ENCODE measurements around the gene TSHZ2. TPM values are rescaled to one million over a fixed set of nuclear protein-coding genes. Genes with fewer than 3 reads are reported as not detected.
"Not testable (repeated sequence)": the region's sequence is repeated elsewhere in the genome, so short reads cannot be mapped to it uniquely, and the experiment has no call there.

TSHZ2 gene
- total RNA-seq, 1 donor from 2014 or later = 1.6 TPM

GRCh38 chr20:53495398-53496092 is 523.4 kb downstream of the TSHZ2 start:
- Histone ChIP-seq H3K36me3 (ENCODE audit: control insufficient read depth, insufficient read depth, low read length) (no peaks in the 10 kb centered on the region), H3K4me3 (ENCODE audit: low read depth, low read length) (no peak overlapping the region), H3K27me3 (ENCODE audit: control insufficient read depth, insufficient read depth, low read length) (no peaks in the 10 kb centered on the region)
- TF ChIP-seq, protein P1, sequence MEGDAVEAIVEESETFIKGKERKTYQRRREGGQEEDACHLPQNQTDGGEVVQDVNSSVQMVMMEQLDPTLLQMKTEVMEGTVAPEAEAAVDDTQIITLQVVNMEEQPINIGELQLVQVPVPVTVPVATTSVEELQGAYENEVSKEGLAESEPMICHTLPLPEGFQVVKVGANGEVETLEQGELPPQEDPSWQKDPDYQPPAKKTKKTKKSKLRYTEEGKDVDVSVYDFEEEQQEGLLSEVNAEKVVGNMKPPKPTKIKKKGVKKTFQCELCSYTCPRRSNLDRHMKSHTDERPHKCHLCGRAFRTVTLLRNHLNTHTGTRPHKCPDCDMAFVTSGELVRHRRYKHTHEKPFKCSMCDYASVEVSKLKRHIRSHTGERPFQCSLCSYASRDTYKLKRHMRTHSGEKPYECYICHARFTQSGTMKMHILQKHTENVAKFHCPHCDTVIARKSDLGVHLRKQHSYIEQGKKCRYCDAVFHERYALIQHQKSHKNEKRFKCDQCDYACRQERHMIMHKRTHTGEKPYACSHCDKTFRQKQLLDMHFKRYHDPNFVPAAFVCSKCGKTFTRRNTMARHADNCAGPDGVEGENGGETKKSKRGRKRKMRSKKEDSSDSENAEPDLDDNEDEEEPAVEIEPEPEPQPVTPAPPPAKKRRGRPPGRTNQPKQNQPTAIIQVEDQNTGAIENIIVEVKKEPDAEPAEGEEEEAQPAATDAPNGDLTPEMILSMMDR (IDR thresholded peaks at IDR 0.05; ENCODE audit: insufficient read depth, low read length, severe bottlenecking) = no peak
- DNase-seq (ENCODE audit: low read depth) = no peak
- no peak for FAIRE-seq

GRCh38 chr20:53497246-53497645 is 525.1 kb downstream of the TSHZ2 start:
- Histone ChIP-seq H3K4me3 (ENCODE audit: low read depth, low read length) (no peak overlapping the region), H3K36me3 (ENCODE audit: control insufficient read depth, insufficient read depth, low read length) (no peaks in the 10 kb centered on the region), H3K27me3 (ENCODE audit: control insufficient read depth, insufficient read depth, low read length) (no peaks in the 10 kb centered on the region)
- FAIRE-seq (no peak), DNase-seq (ENCODE audit: low read depth) (no peak)
- TF ChIP-seq, protein P1 (IDR thresholded peaks at IDR 0.05; ENCODE audit: insufficient read depth, low read length, severe bottlenecking) = no peak

DNA sequence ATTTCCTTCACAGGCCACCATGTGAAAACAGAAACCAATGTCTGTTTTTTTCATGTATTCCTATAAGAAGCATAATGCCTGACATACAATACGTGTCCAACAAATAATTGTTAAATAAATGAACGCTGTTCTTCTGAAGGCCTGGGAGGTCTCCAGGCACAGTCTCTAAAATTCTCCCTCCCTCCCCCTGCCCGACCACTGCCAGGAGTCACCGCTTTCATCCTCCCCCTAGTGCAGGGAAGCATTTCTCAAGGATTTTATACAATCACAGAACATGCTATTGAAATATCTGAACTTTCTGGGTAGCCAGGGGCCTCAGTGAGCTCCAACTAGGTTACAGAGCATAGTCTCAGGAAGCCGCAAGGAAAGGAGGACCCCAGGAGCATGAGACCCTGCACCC is 526.2 kb downstream of the TSHZ2 start:
- FAIRE-seq (no peak), DNase-seq (ENCODE audit: low read depth) (no peak)
- Histone ChIP-seq H3K36me3 (ENCODE audit: control insufficient read depth, insufficient read depth, low read length) (no peaks in the 10 kb centered on the region), H3K4me3 (ENCODE audit: low read depth, low read length) (no peak overlapping the region), H3K27me3 (ENCODE audit: control insufficient read depth, insufficient read depth, low read length) (no peaks in the 10 kb centered on the region)
- TF ChIP-seq, protein P1 (IDR thresholded peaks at IDR 0.05; ENCODE audit: insufficient read depth, low read length, severe bottlenecking) = no peak

GRCh38 chr20:53500651-53501050 is 528.5 kb downstream of the TSHZ2 start:
- DNase-seq (ENCODE audit: low read depth) = no peak
- Histone ChIP-seq H3K27me3 (ENCODE audit: control insufficient read depth, insufficient read depth, low read length) (no peaks in the 10 kb centered on the region), H3K4me3 (ENCODE audit: low read depth, low read length) (no peak overlapping the region), H3K36me3 (ENCODE audit: control insufficient read depth, insufficient read depth, low read length) (no peaks in the 10 kb centered on the region)
- FAIRE-seq = no peak
- TF ChIP-seq, protein P1 (IDR thresholded peaks at IDR 0.05; ENCODE audit: insufficient read depth, low read length, severe bottlenecking) = no peak

GRCh38 chr20:53502820-53503219 is 530.7 kb downstream of the TSHZ2 start:
- H3K27me3 ChIP-seq (ENCODE audit: control insufficient read depth, insufficient read depth, low read length) = no peaks in the 10 kb centered on the region
- TF ChIP-seq, protein P1 (IDR thresholded peaks at IDR 0.05; ENCODE audit: insufficient read depth, low read length, severe bottlenecking) = no peak
- H3K36me3 ChIP-seq (ENCODE audit: control insufficient read depth, insufficient read depth, low read length) = no peaks in the 10 kb centered on the region
- DNase-seq (ENCODE audit: low read depth) (no peak), FAIRE-seq (no peak)
- H3K4me3 ChIP-seq (ENCODE audit: low read depth, low read length) = no peak overlapping the region

DNA sequence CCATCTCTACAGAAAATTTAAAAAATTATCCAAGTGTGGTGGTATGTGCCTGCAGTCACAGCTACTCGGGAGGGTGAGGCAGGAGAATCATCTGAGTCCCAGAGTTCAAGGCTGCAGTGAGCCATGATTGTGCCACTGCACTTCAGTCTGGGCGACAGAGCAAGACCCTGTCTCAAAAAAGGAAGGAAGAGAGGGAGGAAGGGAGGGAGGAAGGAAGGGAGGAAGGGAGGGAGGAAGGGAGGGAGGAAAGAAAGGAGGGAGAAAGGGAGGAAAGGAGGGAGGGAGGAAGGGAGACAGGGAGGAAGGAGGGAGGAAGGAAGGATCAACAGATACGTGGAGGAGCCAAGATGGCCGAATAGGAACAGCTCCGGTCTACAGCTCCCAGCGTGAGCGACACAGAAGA is 531.4 kb downstream of the TSHZ2 start:
- H3K4me3 ChIP-seq (ENCODE audit: low read depth, low read length) = no peak overlapping the region
- no peaks in the 10 kb centered on the region for H3K36me3 ChIP-seq (ENCODE audit: control insufficient read depth, insufficient read depth, low read length)
- DNase-seq (ENCODE audit: low read depth) (no peak), FAIRE-seq (no peak)
- H3K27me3 ChIP-seq (ENCODE audit: control insufficient read depth, insufficient read depth, low read length) = no peaks in the 10 kb centered on the region
- TF ChIP-seq, protein P1 (IDR thresholded peaks at IDR 0.05; ENCODE audit: insufficient read depth, low read length, severe bottlenecking) = no peak

- H3K4me3 ChIP-seq (ENCODE audit: low read depth, low read length); DNase-seq (ENCODE audit: low read depth); H3K36me3 ChIP-seq (ENCODE audit: control insufficient read depth, insufficient read depth, low read length); FAIRE-seq; H3K27me3 ChIP-seq (ENCODE audit: control insufficient read depth, insufficient read depth, low read length): not testable (repeated sequence)
Observed at GRCh38 chr20:53504106-53504505, 531.9 kb downstream of the TSHZ2 start.
